GM13977 (cell line): Measurements from ENCODE around the gene GSC2.
A peak's percentile ranks its signal among the peaks of the same experiment; 100 is the strongest.

Experiments
- DNase-seq: peaks from one replicate; pipeline ENCODE4 v3.0.0; 2012; ENCODE audit warnings: low spot score
- in situ Hi-C: fragments of 300-500 bp; cut with MboI; formaldehyde crosslinking; loops from one replicate; pipeline ENCODE4 v1.12.0; 2022; ENCODE audit warnings: low sequenced_read_pairs, low pct_unique_long_range_greater_than_20kb, mixed read lengths, inconsistent platforms; ENCODE audit not compliant: unreplicated experiment
- TF ChIP-seq, protein P1 (sequence below): IDR thresholded peaks from 2 replicates; pipeline ENCODE4 v1.5.1; 2012; ENCODE audit warnings: mild to moderate bottlenecking, control low read depth; ENCODE audit not compliant: insufficient read depth; ENCODE audit errors: extremely low read depth, missing control alignments

The GSC2 gene

DNA sequence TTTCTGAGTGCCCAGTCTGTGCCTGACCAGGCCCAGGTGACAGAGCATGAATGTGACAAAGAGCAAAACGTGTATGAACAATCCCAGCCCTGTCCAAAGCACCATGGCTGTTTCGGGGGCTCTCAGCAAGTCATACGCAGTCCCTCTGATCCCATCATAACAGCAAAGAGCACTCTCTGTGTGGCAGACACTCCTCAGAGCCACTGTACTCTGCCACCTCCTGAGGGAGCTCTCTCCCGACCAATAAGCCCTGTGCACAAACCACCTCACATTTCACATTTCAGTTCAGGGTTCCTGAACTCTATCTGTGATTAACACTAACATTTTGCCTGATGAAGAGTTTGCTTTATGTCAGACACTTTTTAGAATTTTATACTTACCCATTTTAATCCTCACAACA, 34.5 kb downstream of the GSC2 start:
- peak; percentile 32 for DNase-seq
- TF ChIP-seq, protein P1, sequence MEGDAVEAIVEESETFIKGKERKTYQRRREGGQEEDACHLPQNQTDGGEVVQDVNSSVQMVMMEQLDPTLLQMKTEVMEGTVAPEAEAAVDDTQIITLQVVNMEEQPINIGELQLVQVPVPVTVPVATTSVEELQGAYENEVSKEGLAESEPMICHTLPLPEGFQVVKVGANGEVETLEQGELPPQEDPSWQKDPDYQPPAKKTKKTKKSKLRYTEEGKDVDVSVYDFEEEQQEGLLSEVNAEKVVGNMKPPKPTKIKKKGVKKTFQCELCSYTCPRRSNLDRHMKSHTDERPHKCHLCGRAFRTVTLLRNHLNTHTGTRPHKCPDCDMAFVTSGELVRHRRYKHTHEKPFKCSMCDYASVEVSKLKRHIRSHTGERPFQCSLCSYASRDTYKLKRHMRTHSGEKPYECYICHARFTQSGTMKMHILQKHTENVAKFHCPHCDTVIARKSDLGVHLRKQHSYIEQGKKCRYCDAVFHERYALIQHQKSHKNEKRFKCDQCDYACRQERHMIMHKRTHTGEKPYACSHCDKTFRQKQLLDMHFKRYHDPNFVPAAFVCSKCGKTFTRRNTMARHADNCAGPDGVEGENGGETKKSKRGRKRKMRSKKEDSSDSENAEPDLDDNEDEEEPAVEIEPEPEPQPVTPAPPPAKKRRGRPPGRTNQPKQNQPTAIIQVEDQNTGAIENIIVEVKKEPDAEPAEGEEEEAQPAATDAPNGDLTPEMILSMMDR, result peak; percentile 58
- in situ Hi-C loops, result no loop called here

DNA sequence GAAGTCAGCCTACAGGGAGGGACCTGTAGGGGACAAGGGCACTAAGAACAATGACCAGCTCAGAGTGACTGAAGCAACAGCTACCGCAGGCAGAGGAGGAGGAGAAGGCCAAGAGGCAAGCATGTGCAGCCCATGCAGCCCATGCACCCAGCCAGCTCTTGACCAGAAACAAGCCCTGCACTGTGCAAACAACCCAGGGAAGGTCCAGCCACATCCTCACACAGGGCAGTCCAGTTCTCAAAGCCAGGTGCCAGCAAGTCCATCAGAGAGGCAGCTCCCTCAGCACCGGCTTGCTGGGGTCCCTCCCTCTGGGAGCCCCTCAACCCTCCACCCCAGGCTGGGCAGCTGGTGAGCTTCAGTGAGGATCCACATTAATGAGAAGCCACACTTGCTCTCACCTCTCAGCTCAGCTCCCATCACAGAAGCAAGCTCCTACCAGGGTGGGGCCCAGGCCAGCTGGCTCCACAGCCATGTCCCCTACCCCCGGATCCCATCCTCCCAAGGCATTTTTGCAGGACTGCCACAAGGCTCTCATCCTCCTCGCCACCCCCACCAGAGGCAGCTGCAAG, 35.0 kb downstream of the GSC2 start:
- TF ChIP-seq, protein P1, result no peak
- DNase-seq, result no peak
- in situ Hi-C loops, result no loop called here

DNA sequence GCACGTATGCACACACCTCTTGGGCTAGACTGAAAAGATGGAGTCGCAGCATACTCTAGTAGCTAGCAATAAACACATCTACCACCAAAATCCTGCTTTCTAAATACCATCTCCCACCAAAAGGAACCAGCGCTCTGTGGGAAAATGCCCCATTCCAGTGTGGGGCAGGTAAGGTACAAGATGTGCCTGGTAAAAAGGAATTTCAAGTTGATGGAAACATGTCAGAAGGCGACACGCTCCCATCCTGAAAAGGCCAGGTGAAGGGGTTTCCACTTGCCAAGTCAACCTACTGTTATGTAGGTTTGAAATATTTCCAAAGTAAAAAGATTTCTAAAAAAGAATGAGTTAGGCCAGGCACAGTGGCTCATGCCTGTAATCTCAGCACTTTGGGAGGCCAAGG, 36.7 kb downstream of the GSC2 start:
- no peak for DNase-seq
- in situ Hi-C loops, result no loop called here
- TF ChIP-seq, protein P1, result no peak

DNA sequence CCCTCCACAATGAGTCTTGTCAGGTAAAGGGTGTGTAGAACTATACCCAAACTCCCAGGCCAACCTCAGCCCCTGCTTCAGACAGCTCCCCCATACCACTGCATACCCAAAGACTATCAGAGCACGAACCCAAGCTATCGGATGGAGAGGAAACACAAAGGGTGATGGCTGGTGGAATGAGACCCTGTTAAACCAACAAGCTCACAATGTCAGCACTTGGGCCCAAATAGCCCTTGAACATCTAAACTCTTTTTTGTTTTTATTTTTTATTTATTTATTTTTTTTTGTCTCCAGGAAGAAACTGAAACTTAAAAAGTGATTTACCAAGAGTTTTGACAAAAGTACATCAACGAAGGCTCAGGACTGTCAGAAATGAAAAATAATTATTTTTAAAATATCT, 38.5 kb downstream of the GSC2 start:
- TF ChIP-seq, protein P1, result no peak
- in situ Hi-C loops, result no loop called here
- DNase-seq, result no peak

DNA sequence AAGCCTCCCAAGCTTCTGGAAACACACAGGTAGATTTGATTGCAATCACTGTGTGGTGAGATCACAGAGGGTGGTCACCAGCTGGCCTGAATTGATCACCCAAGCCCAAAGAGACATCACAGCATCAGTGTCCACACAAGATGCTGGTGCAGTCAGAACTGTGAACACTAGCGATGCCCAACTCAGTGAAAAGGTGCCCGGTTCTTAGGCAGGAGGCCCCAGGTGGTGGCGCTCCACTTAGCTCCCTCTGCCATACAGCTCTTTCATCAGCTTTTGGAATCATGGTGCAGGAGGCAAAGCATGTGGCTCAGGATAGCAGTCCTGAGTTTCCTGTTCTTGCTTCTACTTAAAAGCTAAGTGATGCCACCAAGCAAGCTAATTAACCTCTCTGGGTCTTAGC, 39.0 kb downstream of the GSC2 start:
- TF ChIP-seq, protein P1, result no peak
- DNase-seq, result no peak
- in situ Hi-C loops, result no loop called here

DNA sequence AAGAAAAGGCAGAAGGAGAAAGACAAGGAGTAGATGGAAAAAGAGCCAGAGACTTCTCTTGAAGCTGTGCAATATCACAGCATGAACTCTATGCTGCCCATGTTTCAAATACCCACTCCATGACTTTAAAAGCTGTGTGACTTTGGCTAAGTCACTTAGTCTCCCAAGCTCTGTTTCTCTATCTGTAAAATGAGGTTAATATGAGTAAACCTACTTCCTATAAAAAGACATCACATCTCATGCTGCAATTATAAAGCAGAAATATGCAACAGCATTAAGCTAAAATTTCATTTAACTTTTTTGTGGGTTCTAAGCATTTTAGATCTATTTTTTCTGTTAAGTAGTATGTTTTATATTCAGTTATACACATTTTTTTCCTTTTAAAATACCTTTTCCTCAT, 39.4 kb downstream of the GSC2 start:
- DNase-seq, result no peak
- in situ Hi-C loops, result no loop called here
- TF ChIP-seq, protein P1, result no peak

DNA sequence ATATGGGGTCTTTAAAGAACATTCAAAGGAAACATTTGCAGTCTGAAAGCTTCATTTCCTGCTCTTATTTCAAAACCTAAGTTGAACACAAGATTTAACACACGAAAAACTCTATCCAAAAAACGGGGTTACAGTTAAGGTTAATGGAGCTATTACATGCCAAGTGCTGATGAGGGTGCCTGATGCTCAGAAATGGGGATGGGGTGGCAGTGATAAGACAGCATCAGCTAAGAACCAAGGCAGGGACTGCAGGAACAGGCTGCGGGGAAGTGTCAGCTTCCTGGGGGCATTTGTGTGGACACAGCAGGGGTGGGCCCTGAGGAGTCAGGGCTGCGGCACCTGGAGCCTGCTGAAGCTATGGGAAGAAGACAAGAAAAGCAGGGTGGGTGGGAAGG, 40.0 kb downstream of the GSC2 start:
- in situ Hi-C loops, result no loop called here
- no peak for DNase-seq
- TF ChIP-seq, protein P1, result no peak
